HPDE6-E6E7 (cell line): ENCODE results near the gene MAPK4.

ENCODE experiments used
- DNase-seq: peaks from one replicate; pipeline ENCODE4 v3.0.0; 2011; ENCODE audit warnings: missing footprints; ENCODE audit errors: extremely low spot score

The MAPK4 gene

GRCh38 chr18:50623694-50624352 is 63.9 kb downstream of the MAPK4 start:
- no peak for DNase-seq

DNA sequence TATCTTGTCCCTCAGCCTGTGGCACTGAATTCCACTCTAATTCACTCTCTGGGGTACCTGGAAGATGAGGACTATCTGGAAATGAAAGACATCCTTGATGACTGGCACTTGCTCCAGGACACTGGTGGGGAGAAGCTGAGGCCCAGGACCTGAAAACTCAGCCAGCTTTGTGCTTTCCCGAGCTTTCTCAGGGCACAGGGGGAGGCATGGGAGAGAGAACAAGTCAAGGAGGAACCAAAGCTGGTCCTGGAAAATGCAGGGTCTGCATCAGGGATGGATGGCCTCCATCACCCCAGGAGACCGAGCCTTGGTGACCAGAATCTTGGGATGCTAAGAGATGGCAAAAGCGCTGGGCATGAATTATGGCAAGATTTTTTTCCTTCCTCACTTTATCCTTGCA is 65.1 kb downstream of the MAPK4 start:
- no peak for DNase-seq

- DNase-seq: no peak
Measured at GRCh38 chr18:50626317-50626716, 66.4 kb downstream of the MAPK4 start.

GRCh38 chr18:50627594-50628532 is 68.0 kb downstream of the MAPK4 start:
- no peak for DNase-seq

DNA sequence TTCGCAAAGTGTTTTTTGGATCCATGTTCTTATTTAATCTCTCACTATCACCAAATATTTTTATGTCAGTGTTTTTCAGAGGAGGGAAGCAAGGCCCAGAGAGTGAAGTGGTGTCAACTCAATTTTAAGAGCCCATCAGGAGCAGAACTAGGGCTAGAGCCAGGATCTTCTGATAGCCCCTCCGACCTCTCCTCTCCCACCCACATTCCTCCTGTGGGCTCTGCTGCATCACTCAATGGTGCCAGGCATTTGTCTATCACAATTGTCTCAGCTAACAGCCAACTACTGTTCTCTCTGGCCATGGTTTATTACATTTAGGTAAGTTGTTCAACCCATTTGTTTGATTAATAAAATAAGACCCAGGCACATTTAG is 68.6 kb downstream of the MAPK4 start:
- DNase-seq: no peak

GRCh38 chr18:50629148-50629631 is 69.3 kb downstream of the MAPK4 start:
- DNase-seq: no peak

DNA sequence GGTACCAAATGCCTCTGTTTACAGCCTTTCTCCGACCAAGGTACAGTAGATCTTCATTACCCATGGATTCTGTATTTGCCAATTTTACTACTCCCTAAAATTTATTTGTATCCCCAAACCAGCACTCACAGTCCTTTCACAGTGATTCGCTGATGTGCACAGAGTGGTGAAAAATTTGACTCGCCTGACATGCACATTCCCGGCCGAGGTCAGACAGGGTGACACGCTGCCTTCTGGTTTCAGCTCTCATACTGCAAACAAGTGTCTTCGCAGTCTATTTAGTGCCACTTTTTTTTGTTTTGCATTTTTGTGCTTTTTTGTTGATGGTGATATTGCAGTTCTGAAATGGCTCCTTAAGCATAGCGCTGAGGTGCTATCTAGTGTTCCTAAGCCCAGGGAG is 71.0 kb downstream of the MAPK4 start:
- DNase-seq: no peak

DNA sequence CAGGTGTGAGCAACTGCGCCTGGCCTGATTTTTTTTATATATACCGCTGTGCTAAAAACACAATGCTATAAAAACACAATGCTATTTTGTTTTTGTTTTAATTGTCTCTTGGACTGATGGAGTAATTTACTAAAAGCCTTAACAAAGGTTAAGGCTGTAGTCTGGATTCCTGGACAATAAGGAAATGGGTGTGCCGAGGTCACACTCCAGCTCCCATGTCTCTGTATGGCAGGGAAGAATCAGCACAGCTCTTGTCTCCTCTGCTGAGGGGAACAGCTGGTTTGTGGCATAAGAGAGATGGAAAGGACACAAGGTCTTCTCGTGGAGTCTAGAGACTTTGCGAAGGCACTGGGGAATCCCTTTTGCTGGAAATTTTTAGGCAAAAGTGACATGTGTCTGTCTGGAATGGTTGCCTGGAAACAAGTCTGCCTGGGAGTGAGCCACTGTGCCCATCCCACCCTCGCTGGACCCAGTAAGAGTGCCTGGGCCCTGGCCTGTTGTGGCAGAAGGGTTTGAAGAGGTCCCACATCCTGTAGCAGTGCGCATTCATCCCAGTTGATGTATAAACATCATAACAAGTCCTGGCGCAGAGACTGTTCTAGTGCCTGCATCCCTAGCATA is 73.1 kb downstream of the MAPK4 start:
- no peak for DNase-seq

DNA sequence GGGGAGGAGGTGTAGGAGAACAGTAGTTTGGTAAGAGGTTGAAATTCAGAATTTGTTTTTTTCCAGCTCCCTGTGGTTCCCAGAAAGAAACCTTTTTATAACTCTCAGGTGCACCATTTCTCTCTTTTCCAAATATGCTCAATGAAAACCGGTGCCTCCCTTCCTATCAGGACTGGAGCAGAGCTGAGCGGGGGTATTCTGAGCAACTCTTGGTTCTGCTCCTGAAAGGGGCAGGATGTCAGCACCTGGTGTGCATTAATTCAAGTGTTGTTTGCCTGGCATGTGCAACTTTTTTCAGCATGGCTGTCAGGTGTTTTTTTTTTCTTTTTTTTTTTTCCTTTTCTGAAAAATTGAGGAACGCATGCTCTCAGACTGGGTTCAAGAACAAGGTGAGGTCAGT is 74.1 kb downstream of the MAPK4 start:
- DNase-seq: no peak

- DNase-seq: no peak
Measured at GRCh38 chr18:50636366-50637057, 76.6 kb downstream of the MAPK4 start.

DNA sequence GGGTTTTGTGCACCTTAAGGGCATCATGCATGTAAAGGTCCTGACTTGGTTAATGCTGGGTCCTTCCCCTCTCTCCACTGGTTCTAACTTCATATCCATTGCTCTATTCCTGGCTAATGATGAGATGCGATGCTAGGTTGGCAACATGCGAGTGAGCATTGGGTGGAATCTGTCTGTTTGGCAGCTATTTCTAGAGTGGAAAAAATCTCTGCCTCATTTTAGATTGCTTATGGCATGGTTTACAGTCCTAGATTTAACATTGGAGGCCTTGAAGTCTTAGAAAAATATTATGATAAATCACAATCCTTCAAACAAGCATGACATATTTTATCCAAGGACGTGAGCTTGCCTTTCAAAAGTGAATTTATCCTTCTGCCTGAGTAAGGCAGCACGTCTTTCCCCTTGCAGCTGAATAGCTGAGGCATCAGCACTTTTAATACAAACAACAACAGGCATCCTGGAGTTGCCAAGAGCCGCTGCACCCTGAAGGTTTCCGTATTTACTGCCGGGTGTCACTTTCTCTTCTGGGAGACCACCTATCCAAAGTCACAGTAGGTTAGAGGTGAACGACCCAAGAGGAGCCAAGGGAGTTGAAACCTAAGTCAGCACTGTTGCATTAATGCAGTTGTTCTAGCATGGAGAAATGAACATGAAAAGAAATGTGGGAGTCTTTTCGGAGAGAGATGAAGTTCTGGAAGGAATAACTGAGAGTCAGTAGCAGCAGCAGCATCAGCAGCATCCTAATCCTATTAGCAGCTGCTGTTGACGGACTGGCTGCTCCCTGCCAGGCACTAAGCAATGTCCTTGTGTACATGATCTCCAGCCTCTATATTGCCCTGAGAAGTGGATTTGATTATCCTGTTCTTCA is 78.4 kb downstream of the MAPK4 start:
- no peak for DNase-seq

DNA sequence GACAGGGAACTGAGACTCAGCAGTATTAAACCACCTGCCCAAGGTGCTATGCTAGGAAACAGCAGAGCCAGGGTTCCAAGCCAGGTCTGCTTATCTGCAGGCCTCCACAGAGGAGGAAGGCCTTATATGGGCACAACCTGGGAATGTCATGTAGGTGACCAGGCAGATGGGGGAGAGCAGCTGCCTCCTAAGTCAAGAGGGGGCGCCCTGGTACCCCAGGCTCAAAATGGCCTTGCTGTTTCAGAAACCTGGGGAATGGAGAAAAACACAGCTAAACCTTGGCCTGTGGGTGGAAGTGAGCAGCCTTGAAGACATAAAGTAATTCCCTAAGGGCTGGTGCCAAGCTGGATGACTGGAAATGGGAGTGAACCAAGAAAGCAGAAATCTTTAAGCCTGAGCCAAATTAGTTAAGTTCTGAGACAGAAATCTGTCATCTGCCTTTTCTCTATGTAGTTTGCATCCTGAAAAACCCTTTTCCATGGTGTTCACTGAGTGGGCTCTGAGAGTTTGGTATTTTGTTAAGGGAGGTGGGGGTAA is 79.1 kb downstream of the MAPK4 start:
- DNase-seq: no peak

- DNase-seq: no peak
Measured at GRCh38 chr18:50639711-50640110, 79.8 kb downstream of the MAPK4 start.

DNA sequence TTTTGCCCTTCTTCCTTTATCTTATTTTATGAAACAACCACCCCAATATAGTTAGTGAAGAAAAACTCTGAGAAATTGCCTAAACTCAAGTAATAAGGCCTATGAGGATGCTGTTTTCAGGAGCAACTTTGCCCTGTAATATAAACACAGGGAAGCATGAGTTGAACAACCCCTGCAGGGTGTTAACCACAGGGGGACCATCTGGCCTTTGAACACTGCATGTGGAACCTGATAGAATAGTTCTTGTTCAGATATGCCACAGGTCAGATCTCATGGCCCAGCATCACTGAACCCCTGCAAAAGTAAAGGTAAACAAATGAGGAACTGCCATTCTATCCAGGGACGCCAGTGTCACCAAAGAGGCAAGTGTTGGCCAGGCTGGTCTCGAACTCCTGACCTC is 82.6 kb downstream of the MAPK4 start:
- no peak for DNase-seq

DNA sequence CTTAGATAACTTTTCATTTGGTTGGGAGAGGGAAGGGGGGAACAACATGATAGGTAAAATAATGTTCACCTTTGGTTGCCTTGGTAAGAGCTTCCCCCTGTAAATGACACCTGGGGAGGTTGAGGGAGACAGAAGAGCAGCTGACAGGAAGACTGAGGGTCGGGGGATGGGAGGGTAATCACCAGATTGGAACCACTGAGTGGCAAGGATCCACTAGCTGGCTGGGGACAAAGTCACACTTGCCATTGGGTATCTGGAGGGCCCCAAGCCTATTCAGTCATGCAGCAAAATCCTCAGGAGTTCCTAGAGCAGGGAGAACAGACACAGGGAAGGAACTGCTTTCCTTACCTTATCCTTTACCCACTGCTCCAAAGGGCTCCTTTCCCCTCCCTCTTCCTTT is 84.3 kb downstream of the MAPK4 start:
- DNase-seq: no peak

- peak; percentile 60 for DNase-seq
Measured at GRCh38 chr18:50644807-50645206, 84.9 kb downstream of the MAPK4 start.

DNA sequence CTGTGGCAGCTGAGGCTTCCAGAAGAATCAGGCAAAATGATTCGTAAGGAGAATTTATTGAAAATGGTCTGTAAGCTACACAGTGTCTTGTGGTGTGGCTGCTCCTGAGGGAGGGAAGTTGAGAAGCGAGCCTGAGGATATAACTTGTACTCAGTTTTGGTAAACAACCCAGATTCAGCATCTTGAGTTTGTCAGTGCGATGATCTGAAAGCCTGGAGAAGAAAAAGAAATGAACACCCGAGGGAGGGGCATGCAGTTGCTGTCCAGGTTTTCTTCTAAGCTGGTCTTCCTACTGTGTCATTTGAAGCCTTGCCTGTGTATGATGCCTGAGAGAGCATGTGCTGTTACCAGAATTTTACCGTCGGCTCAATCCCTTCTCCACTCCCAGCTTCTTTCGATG is 87.3 kb downstream of the MAPK4 start:
- no peak for DNase-seq

DNA sequence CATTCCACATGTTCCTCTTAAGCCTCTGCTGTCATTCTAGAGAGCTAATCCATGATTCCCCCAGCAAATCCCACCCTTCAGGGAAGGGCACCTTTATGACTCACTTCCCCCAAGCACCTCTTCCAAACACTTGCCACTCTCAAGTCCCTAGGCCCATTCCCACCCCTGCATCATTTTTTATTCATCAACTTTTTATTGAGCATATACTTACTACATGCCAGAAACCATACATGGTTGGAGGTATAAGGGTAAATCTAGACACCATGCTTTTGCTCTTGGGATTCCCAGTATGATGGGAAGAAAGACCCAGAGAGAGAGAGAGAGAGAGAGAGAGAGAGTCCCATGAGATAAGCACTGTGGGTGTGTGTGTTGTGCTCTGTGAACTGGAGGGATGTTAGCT is 87.9 kb downstream of the MAPK4 start:
- no peak for DNase-seq

- DNase-seq: no peak
Measured at GRCh38 chr18:50649821-50650220, 89.9 kb downstream of the MAPK4 start.

GRCh38 chr18:50651334-50651733 is 91.4 kb downstream of the MAPK4 start:
- no peak for DNase-seq
